ENCODE data around the gene SERPINA5. TPM values are rescaled to one million over a fixed set of nuclear protein-coding genes. Genes with fewer than 3 reads are reported as not detected.

The SERPINA5 gene
- total and polyA plus RNA-seq, 2 of the 13 experiments (the other 11 are each of a cell fraction or from before 2014, with no cell fraction given), result 449 to 498 TPM

- no peak for TF ChIP-seq SNAPC4 (CRISPR knock-in tag; IDR thresholded peaks at IDR 0.05)
- TF ChIP-seq ZBTB14 (CRISPR knock-in tag; IDR thresholded peaks at IDR 0.05), result no peak
- TF ChIP-seq POLR2G (IDR thresholded peaks at IDR 0.05; ENCODE audit: low read depth, low read length), result no peak
- TF ChIP-seq FOXA3 (CRISPR knock-in tag; IDR thresholded peaks at IDR 0.05), result peak; percentile 70
- TF ChIP-seq FOXP1 (IDR thresholded peaks at IDR 0.05), result no peak
- peak; percentile 61 for TF ChIP-seq FOXP1 (CRISPR knock-in tag; IDR thresholded peaks at IDR 0.05)
- no peak for TF ChIP-seq ATAD3A (CRISPR knock-in tag; IDR thresholded peaks at IDR 0.05)
- no peak for TF ChIP-seq CSRNP1 (CRISPR knock-in tag; IDR thresholded peaks at IDR 0.05)
- no peak for TF ChIP-seq MTF1 (CRISPR knock-in tag; IDR thresholded peaks at IDR 0.05)
- peak; percentile 78 for TF ChIP-seq HBP1 (CRISPR knock-in tag; IDR thresholded peaks at IDR 0.05; ENCODE audit: low read depth)
- TF ChIP-seq HOXA3 (CRISPR knock-in tag; IDR thresholded peaks at IDR 0.05), result no peak
- no peak for TF ChIP-seq PAX8 (CRISPR knock-in tag; IDR thresholded peaks at IDR 0.05; ENCODE audit: borderline replicate concordance)
- peak; percentile 38; the same call in 1 of the 2 replicates for TF ChIP-seq KDM6A (CRISPR knock-in tag; IDR thresholded peaks at IDR 0.05; ENCODE audit: low read depth)
- TF ChIP-seq FOXC1 (CRISPR knock-in tag; IDR thresholded peaks at IDR 0.05; ENCODE audit: borderline replicate concordance), result no peak
- no peak for TF ChIP-seq RFX1 (IDR thresholded peaks at IDR 0.05)
- TF ChIP-seq U2AF2 (IDR thresholded peaks at IDR 0.05; ENCODE audit: low read depth, low read length), result no peak
These were observed 8.5 kb upstream of the SERPINA5 start (continued) for GRCh38 chr14:94572637-94573303.
